ENCODE data around the gene RAB40C. TPM values are rescaled to one million over a fixed set of nuclear protein-coding genes. Genes with fewer than 3 reads are reported as not detected.

Gene RAB40C
- total RNA-seq, 5 donors from 2014 or later (not counting 1 experiment from before 2014, with no cell fraction given), result 14.1 to 28.0 (median 24.4) TPM

DNA sequence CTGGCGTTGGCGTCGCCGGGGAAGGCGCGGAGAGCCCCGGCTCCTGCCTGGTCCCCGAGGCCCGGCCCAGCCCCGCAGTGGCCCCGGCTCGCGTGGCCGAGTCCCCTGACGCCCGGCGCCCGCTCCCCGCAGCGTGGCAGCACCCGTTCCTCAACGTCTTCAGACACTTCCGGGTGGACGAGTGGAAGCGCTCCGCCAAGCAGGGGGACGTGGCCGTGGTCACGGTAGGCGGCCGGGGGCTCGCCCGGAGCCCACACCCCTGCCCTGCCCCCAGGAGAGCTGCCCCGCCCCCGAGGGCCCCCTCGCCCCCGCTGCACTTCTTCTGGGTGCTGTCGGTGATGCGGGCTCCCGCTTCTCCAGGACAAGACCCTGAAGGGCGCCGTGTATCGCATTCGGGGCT lies 59.8 kb downstream of the RAB40C start:
- no peak overlapping the region for H3K27ac ChIP-seq (ENCODE audit: low read length)
- no peaks in the 10 kb centered on the region for H3K36me3 Mint-ChIP-seq
- H3K4me1 ChIP-seq (ENCODE audit: control insufficient read depth in 1 of 2, extremely low read depth in 1 of 2, insufficient read depth in 2 of 2, low read length in 2 of 2), result peaks cover 5 to 27% of the 10 kb centered on the region in 2 experiments
- ChIA-PET POLR2A (no interaction called here), CTCF (no interaction called here)
- H3K27me3 Mint-ChIP-seq, result no peaks in the 10 kb centered on the region
- ATAC-seq (replicated peaks in 1 of 4), result peak; percentile 2 to 11 (median 8)
- H3K9me3 ChIP-seq, result no peaks in the 10 kb centered on the region
- no peaks in the 10 kb centered on the region for H3K27me3 ChIP-seq (replicated peaks in 1 of 2; ENCODE audit: control insufficient read depth in 2 of 2, extremely low read depth in 1 of 2, insufficient read depth in 2 of 2, low read length in 1 of 2)
- peak overlapping the region; percentile 54 to 65 (median 65) for H3K4me3 Mint-ChIP-seq
- H3K36me3 ChIP-seq (ENCODE audit: control insufficient read depth in 2 of 2, extremely low read depth in 1 of 2, insufficient read depth in 1 of 2, low read length in 1 of 2), result peaks cover 0 to 7% of the 10 kb centered on the region in 2 donors
- H3K9me3 Mint-ChIP-seq, result no peaks in the 10 kb centered on the region
- WGBS (ENCODE audit: insufficient coverage), result 5% methylated on average over 37 of the region's 44 CpGs
- no peak for DNase-seq
- peaks cover 0 to 16% (median 15%) of the 10 kb centered on the region in 3 donors for H3K4me1 Mint-ChIP-seq
- peak overlapping the region in 1 of 2 donors; percentile 74 for H3K4me3 ChIP-seq (ENCODE audit: control insufficient read depth in 1 of 2, extremely low read depth in 1 of 2, low read length in 1 of 2)
- H3K27ac Mint-ChIP-seq, result no peak overlapping the region

GRCh38 chr16:651844-652243 lies 62.0 kb downstream of the RAB40C start:
- H3K27ac Mint-ChIP-seq, result no peak overlapping the region
- H3K27me3 Mint-ChIP-seq, result no peaks in the 10 kb centered on the region
- WGBS (ENCODE audit: insufficient coverage), result 97% methylated on average over 22 of the region's 22 CpGs
- Histone ChIP-seq H3K27ac (ENCODE audit: low read length) (no peak overlapping the region), H3K9me3 (no peaks in the 10 kb centered on the region), H3K27me3 (replicated peaks in 1 of 2; ENCODE audit: control insufficient read depth in 2 of 2, extremely low read depth in 1 of 2, insufficient read depth in 2 of 2, low read length in 1 of 2) (no peaks in the 10 kb centered on the region), H3K36me3 (ENCODE audit: control insufficient read depth in 2 of 2, extremely low read depth in 1 of 2, insufficient read depth in 1 of 2, low read length in 1 of 2) (peaks cover 0 to 7% of the 10 kb centered on the region in 2 donors), H3K4me3 (ENCODE audit: control insufficient read depth in 1 of 2, extremely low read depth in 1 of 2, low read length in 1 of 2) (no peak overlapping the region), H3K4me1 (ENCODE audit: control insufficient read depth in 1 of 2, extremely low read depth in 1 of 2, insufficient read depth in 2 of 2, low read length in 2 of 2) (peaks cover 5 to 25% of the 10 kb centered on the region in 2 experiments)
- no peak for DNase-seq
- POLR2A ChIA-PET, result no interaction called here
- no peak for ATAC-seq (replicated peaks in 1 of 4)
- H3K4me1 Mint-ChIP-seq, result peaks cover 0 to 14% (median 13%) of the 10 kb centered on the region in 3 donors
- no peaks in the 10 kb centered on the region for H3K36me3 Mint-ChIP-seq
- H3K4me3 Mint-ChIP-seq, result peak overlapping the region in 1 of 3 donors; percentile 23
- H3K9me3 Mint-ChIP-seq, result no peaks in the 10 kb centered on the region
- CTCF ChIA-PET, result no interaction called here

DNA sequence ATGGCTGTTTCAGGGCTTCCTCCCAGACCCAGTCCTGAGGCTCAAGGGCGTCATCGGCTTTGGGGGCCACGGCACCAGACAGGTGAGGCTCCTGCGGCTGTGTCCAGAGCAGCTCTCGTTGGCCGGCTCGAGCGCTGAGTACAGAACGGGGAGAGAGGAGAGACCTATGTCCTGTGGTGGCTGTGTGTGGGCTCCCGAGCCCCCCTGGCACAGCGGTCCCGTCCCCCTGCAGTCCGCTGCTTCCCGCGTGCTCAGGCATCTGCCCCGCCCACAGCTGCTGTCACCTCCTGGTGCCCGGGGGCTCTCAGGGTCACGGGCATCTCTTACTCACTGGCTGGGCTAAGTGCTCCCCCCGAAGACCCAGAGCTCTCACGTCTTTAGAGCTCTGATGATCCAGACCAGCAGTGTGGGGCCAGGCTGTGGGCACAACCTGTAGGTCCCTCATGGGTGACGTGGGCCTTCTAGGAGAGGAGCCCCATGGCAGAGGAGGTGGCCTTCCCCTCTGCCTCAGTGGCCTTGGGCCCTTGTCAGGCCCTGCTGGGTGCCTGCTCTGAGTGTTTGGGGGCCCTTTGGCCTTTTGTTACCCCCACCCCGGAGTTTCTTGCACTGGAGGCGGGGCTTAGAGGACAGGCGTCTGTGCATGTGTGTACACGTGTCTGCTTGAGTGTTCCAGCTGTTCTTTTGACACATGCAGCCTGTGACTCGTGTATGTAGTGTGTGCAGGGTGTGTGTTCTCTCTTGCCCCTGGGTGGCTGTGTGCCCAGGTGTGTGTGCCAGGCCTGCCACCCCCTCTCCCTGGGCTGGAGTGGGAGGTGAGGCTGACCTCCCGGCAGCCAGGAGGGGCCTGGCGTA lies 62.8 kb downstream of the RAB40C start:
- Mint-ChIP-seq H3K27me3 (no peaks in the 10 kb centered on the region), H3K9me3 (no peaks in the 10 kb centered on the region), H3K36me3 (no peaks in the 10 kb centered on the region), H3K4me1 (peaks cover 0 to 13% (median 13%) of the 10 kb centered on the region in 3 donors), H3K4me3 (no peak overlapping the region), H3K27ac (no peak overlapping the region)
- no peak for DNase-seq
- H3K4me3 ChIP-seq (ENCODE audit: control insufficient read depth in 1 of 2, extremely low read depth in 1 of 2, low read length in 1 of 2), result no peak overlapping the region
- H3K27ac ChIP-seq (ENCODE audit: low read length), result no peak overlapping the region
- ATAC-seq (replicated peaks in 1 of 4), result no peak
- 93% methylated on average over 24 of the region's 28 CpGs for WGBS (ENCODE audit: insufficient coverage)
- peaks cover 0 to 7% of the 10 kb centered on the region in 2 donors for H3K36me3 ChIP-seq (ENCODE audit: control insufficient read depth in 2 of 2, extremely low read depth in 1 of 2, insufficient read depth in 1 of 2, low read length in 1 of 2)
- H3K9me3 ChIP-seq, result no peaks in the 10 kb centered on the region
- POLR2A ChIA-PET, result no interaction called here
- no peaks in the 10 kb centered on the region for H3K27me3 ChIP-seq (replicated peaks in 1 of 2; ENCODE audit: control insufficient read depth in 2 of 2, extremely low read depth in 1 of 2, insufficient read depth in 2 of 2, low read length in 1 of 2)
- CTCF ChIA-PET, result no interaction called here
- peaks cover 5 to 20% of the 10 kb centered on the region in 2 experiments for H3K4me1 ChIP-seq (ENCODE audit: control insufficient read depth in 1 of 2, extremely low read depth in 1 of 2, insufficient read depth in 2 of 2, low read length in 2 of 2)

DNA sequence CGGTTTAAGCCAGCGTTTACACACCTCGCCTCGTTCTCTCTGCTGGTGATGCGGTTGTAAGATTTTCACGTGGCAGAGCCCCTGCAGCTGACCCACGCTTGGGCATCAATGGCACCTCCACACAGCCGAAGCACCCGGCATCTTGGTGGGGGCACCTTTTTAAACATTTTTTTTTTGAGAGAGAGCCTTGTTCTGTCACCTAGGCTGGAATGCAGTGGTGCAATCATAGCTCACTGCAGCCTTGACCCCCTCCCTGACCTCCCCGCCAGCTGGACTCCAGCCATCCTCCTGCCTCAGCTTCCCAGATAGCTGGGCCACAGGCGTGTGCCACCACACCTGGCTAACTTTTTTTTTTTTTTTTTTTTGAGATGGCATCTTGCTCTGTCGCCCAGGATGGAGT lies 64.2 kb downstream of the RAB40C start:
- Mint-ChIP-seq H3K27me3 (no peaks in the 10 kb centered on the region), H3K27ac (no peak overlapping the region), H3K9me3 (no peaks in the 10 kb centered on the region), H3K4me1 (peaks cover 0 to 5% (median 4%) of the 10 kb centered on the region in 3 donors), H3K4me3 (no peak overlapping the region), H3K36me3 (no peaks in the 10 kb centered on the region)
- Histone ChIP-seq H3K27ac (ENCODE audit: low read length) (no peak overlapping the region), H3K27me3 (replicated peaks in 1 of 2; ENCODE audit: control insufficient read depth in 2 of 2, extremely low read depth in 1 of 2, insufficient read depth in 2 of 2, low read length in 1 of 2) (no peaks in the 10 kb centered on the region), H3K4me3 (ENCODE audit: control insufficient read depth in 1 of 2, extremely low read depth in 1 of 2, low read length in 1 of 2) (no peak overlapping the region), H3K4me1 (ENCODE audit: control insufficient read depth in 1 of 2, extremely low read depth in 1 of 2, insufficient read depth in 2 of 2, low read length in 2 of 2) (peaks cover 0 to 8% of the 10 kb centered on the region in 2 experiments), H3K36me3 (ENCODE audit: control insufficient read depth in 2 of 2, extremely low read depth in 1 of 2, insufficient read depth in 1 of 2, low read length in 1 of 2) (peaks cover 0 to 7% of the 10 kb centered on the region in 2 donors), H3K9me3 (no peaks in the 10 kb centered on the region)
- POLR2A ChIA-PET, result no interaction called here
- CTCF ChIA-PET, result no interaction called here
- no peak for DNase-seq
- 98% methylated on average over 9 of the region's 12 CpGs for WGBS (ENCODE audit: insufficient coverage)
- no peak for ATAC-seq (replicated peaks in 1 of 4)

GRCh38 chr16:657487-657886 lies 67.6 kb downstream of the RAB40C start:
- H3K4me3 Mint-ChIP-seq, result no peak overlapping the region
- Histone ChIP-seq H3K4me1 (ENCODE audit: control insufficient read depth in 1 of 2, extremely low read depth in 1 of 2, insufficient read depth in 2 of 2, low read length in 2 of 2) (peaks cover 0 to 16% of the 10 kb centered on the region in 2 experiments), H3K4me3 (ENCODE audit: control insufficient read depth in 1 of 2, extremely low read depth in 1 of 2, low read length in 1 of 2) (no peak overlapping the region), H3K27me3 (replicated peaks in 1 of 2; ENCODE audit: control insufficient read depth in 2 of 2, extremely low read depth in 1 of 2, insufficient read depth in 2 of 2, low read length in 1 of 2) (no peaks in the 10 kb centered on the region), H3K36me3 (ENCODE audit: control insufficient read depth in 2 of 2, extremely low read depth in 1 of 2, insufficient read depth in 1 of 2, low read length in 1 of 2) (no peaks in the 10 kb centered on the region), H3K27ac (ENCODE audit: low read length) (no peak overlapping the region), H3K9me3 (no peaks in the 10 kb centered on the region)
- H3K27me3 Mint-ChIP-seq, result no peaks in the 10 kb centered on the region
- no peak for DNase-seq
- POLR2A ChIA-PET, result no interaction called here
- H3K27ac Mint-ChIP-seq, result no peak overlapping the region
- no peaks in the 10 kb centered on the region for H3K36me3 Mint-ChIP-seq
- H3K4me1 Mint-ChIP-seq, result peaks cover 0 to 5% (median 5%) of the 10 kb centered on the region in 3 donors
- CTCF ChIA-PET, result no interaction called here
- no peak for ATAC-seq (replicated peaks in 1 of 4)
- 98% methylated on average over 22 of the region's 22 CpGs for WGBS (ENCODE audit: insufficient coverage)
- H3K9me3 Mint-ChIP-seq, result no peaks in the 10 kb centered on the region

DNA sequence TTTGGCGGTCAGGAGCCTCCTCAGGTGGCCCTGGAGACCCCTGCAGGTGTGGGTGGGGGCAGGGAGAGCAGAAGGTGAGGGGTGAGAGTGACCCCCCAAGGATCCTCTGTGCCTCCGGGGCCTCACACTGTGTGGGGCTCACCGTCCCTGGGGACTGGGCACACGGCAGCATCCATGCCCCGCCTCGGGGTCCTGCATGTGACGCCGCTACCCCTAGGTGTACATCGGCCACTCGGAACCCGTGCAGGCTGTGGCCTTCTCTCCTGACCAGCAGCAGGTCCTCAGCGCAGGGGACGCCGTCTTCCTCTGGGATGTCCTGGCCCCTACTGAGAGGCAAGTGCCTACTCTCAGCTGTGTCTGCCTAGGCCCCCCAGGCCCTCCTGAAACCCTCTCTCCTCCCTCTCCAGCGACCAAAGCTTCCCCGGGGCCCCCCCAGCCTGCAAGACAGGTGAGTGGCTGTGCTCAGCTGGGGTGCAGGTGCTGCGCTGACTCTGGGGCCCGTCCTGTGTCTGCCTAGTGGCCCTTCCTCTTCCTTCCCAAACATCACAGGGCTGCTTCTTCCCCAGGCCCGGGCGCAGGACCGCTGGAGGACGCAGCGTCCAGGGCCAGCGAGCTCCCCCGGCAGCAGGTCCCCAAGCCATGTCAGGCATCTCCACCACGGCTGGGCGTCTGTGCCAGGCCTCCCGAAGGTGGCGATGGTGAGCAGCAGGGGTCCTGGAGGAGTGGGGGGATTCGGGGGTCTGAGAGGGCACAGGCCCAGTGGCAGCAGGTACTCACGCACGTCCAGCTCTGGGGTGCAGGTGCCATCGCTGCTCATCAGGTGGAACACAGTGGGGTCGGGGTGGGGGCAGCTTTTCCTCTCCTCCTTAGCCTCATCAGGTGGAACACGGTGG lies 69.1 kb downstream of the RAB40C start:
- no peak overlapping the region for H3K4me3 ChIP-seq (ENCODE audit: control insufficient read depth in 1 of 2, extremely low read depth in 1 of 2, low read length in 1 of 2)
- H3K9me3 Mint-ChIP-seq, result no peaks in the 10 kb centered on the region
- H3K27ac ChIP-seq (ENCODE audit: low read length), result no peak overlapping the region
- H3K27me3 Mint-ChIP-seq, result no peaks in the 10 kb centered on the region
- ATAC-seq (replicated peaks in 1 of 4) (no peak), DNase-seq (no peak)
- no peak overlapping the region for H3K27ac Mint-ChIP-seq
- no peaks in the 10 kb centered on the region for H3K36me3 ChIP-seq (ENCODE audit: control insufficient read depth in 2 of 2, extremely low read depth in 1 of 2, insufficient read depth in 1 of 2, low read length in 1 of 2)
- H3K9me3 ChIP-seq, result no peaks in the 10 kb centered on the region
- WGBS (ENCODE audit: insufficient coverage), result 94% methylated on average over 31 of the region's 35 CpGs
- H3K4me3 Mint-ChIP-seq, result no peak overlapping the region
- H3K4me1 Mint-ChIP-seq, result peaks cover 0 to 7% (median 5%) of the 10 kb centered on the region in 3 donors
- no peaks in the 10 kb centered on the region for H3K36me3 Mint-ChIP-seq
- CTCF ChIA-PET, result interaction anchor here in 1 of 2 donors (0.5 kb wide), 1 partner anchor 321 kb away, joined by 6 read pairs; no protein-coding TSS in a partner anchor
- POLR2A ChIA-PET, result no interaction called here
- H3K4me1 ChIP-seq (ENCODE audit: control insufficient read depth in 1 of 2, extremely low read depth in 1 of 2, insufficient read depth in 2 of 2, low read length in 2 of 2), result peaks cover 0 to 16% of the 10 kb centered on the region in 2 experiments
- no peaks in the 10 kb centered on the region for H3K27me3 ChIP-seq (replicated peaks in 1 of 2; ENCODE audit: control insufficient read depth in 2 of 2, extremely low read depth in 1 of 2, insufficient read depth in 2 of 2, low read length in 1 of 2)
